Fibroblast of villous mesenchyme (primary cell): ENCODE data around the gene NKTR. TPM values are rescaled to one million over a fixed set of nuclear protein-coding genes. Genes with fewer than 3 reads are reported as not detected.
"Not testable (repeated sequence)": the region's sequence is repeated elsewhere in the genome, so short reads cannot be mapped to it uniquely, and the experiment has no call there.

ENCODE experiments used
- DNase-seq: peaks from one replicate; pipeline ENCODE4 v3.0.0-alpha.2; 2010; ENCODE audit warnings: low read depth
- H3K4me3 ChIP-seq: 2 replicates; pipeline ENCODE4 v1.5.1; 2011; ENCODE audit warnings: low read depth, mild to moderate bottlenecking, low read length
- total RNA-seq: library from RNA; depleted of rRNA; stranded (reverse); fragments of >200 nt; gene quantifications from 2 replicates; pipeline ENCODE4 v1.2.3, GENCODE V29; 2012
- TF ChIP-seq, protein P1 (sequence below): IDR thresholded peaks from 2 replicates; pipeline ENCODE4 v1.5.1; 2012; ENCODE audit warnings: low read depth, mild to moderate bottlenecking, low read length; ENCODE audit not compliant: insufficient read depth

Gene NKTR
- total RNA-seq, result 69.6 and 82.9 TPM in 2 replicates

DNA sequence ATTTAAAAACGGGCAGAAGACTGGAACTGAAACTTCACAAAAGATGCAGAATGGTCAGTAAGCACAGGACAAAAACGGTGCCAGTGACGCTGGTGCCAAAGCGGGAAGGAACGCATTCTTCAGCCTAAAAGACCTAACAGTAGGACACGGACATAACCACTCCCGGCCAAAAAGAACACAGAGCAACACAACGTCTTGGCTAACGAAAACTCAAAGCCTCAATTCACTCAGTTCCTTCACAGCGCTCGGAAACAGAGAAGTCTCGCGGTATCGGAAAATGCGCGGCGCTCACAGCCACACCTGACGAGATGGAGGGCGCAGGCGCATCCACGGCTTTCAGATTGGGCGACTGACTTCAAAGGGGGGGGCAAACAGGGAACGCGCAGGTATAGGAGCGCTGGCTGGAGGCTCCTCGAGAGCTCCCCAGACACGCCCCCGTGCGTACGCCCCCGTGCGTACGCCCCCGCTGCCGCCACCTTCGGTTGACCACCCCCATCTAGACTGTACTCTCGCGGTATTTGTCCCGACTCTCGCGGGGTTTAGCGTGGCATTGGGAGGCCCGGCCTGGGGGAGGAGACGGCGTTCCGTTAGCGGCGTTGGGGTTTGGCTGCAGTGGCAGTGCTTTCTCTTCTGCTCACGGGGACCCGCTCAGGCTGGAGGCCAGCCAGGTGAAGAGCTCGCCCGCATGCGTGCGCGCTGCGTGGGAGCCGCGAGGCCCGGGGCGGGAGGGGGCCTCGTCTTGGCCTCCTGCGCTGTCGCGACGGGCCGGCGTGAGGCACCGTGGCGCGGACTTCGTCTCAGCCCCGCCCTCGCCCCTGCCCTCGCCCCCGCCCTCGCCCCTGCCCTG lies at the start of gene NKTR:
Gene NKTR, plus strand, starts transcription at position 576 of the 847 bp plus-strand sequence. CDS start 321 bp downstream, outside the sequence.
- DNase-seq, result peak; percentile 99
- peak within 1 kb of the TSS; percentile 90 for H3K4me3 ChIP-seq
- TF ChIP-seq, protein P1, sequence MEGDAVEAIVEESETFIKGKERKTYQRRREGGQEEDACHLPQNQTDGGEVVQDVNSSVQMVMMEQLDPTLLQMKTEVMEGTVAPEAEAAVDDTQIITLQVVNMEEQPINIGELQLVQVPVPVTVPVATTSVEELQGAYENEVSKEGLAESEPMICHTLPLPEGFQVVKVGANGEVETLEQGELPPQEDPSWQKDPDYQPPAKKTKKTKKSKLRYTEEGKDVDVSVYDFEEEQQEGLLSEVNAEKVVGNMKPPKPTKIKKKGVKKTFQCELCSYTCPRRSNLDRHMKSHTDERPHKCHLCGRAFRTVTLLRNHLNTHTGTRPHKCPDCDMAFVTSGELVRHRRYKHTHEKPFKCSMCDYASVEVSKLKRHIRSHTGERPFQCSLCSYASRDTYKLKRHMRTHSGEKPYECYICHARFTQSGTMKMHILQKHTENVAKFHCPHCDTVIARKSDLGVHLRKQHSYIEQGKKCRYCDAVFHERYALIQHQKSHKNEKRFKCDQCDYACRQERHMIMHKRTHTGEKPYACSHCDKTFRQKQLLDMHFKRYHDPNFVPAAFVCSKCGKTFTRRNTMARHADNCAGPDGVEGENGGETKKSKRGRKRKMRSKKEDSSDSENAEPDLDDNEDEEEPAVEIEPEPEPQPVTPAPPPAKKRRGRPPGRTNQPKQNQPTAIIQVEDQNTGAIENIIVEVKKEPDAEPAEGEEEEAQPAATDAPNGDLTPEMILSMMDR, result no peak

- no peak overlapping the region for H3K4me3 ChIP-seq
- no peak for DNase-seq
- TF ChIP-seq, protein P1, result no peak
Measured at GRCh38 chr3:42552830-42553229, 47.7 kb upstream of the NKTR start.

DNA sequence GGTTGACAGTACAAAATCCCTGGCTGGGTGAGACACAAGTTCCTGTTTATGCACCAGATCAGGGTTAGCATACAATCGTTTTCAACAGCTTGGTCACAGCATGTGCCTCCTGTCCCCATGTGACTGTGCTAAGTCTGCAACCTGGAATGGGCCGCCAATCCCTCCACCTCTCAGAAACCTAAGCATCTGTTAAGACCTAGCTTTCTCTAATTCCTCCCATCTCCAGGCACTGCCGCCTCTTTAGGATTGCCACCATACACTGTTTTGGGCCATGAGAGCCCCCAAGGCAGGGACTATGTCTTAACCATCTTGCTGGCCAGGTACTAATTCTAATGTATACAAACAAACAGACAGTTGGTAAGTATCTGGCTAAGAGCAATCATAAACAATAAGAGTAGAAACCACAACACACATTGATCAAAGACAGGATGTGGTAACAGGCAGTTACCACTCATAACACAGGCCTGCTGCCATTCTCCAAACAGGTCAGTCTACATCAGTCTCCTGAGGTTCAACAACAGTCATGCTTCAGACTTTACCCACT lies 44.3 kb upstream of the NKTR start:
- no peak for DNase-seq
- TF ChIP-seq, protein P1, result no peak
- no peak overlapping the region for H3K4me3 ChIP-seq

GRCh38 chr3:42556817-42557216 lies 43.7 kb upstream of the NKTR start:
- H3K4me3 ChIP-seq, DNase-seq: not testable (repeated sequence)

DNA sequence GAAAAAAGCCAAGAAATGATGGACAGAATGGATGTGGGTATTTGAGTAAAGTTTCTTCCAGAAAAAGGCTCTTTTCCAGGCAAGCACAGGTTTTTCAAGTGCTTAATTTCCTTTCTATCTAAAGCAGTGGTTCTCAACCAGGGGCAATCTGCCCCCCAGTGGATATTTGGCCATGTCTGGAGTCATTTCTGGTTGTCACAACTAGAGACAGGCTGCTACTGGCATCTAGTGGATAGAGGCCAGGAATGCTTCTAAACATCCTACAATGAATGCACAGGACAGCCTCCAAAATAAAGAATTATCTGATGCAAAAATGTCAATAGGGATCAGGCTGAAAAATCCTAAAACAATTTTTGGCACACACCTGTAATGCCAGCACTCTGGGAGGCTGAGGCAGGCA lies 42.6 kb upstream of the NKTR start:
- no peak overlapping the region for H3K4me3 ChIP-seq
- TF ChIP-seq, protein P1, result no peak
- no peak for DNase-seq

GRCh38 chr3:42562047-42562907 lies 38.2 kb upstream of the NKTR start:
- no peak for DNase-seq
- H3K4me3 ChIP-seq, result no peak overlapping the region
- TF ChIP-seq, protein P1, result no peak
